Measurements from ENCODE around the gene FRYL. TPM values are rescaled to one million over a fixed set of nuclear protein-coding genes. Genes with fewer than 3 reads are reported as not detected.
A peak's percentile ranks its signal among the peaks of the same experiment; 100 is the strongest.

FRYL gene
- polyA plus RNA-seq, 4 donors: 17.0 to 78.4 (median 21.4) TPM

DNA sequence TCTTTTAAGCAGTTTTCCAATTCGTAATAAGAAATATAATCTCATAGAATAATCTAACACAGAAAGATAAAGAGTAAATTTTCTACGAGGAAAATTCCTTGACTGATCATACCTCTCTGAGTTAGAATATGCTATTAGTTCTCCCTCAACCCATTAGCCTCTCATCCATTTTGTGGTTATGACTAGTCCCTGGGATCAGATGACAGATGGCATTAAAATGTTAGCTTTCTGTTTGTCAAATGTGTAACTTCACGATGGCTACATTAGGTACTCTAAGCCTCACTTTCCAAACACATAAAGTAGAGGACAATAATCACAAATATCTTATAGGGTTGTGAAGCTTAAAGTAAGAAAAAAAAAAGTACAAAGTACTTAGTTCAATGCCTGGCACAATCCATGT, 177.9 kb downstream of the FRYL start:
- whole genome bisulfite sequencing, 3 donors: 35 to 67% (median 62%) methylated on average over 3 of the region's 3 CpGs
- Histone ChIP-seq H3K4me1 (ENCODE audit: control insufficient read depth in 3 of 3, insufficient read depth in 2 of 3, low read depth in 1 of 3, low read length in 2 of 3) (peaks cover 5 to 27% (median 8%) of the 10 kb centered on the region in 3 donors), H3K9me3 (ENCODE audit: control insufficient read depth in 2 of 2, insufficient read depth in 1 of 2, low read depth in 1 of 2, low read length in 1 of 2) (no peaks in the 10 kb centered on the region), H3K27me3 (ENCODE audit: control insufficient read depth in 3 of 3, insufficient read depth in 3 of 3, low read length in 3 of 3) (no peaks in the 10 kb centered on the region), H3K4me3 (ENCODE audit: low read depth in 1 of 3, low read length in 3 of 3) (no peak overlapping the region), H3K27ac (ENCODE audit: low read depth in 1 of 3, low read length in 2 of 3) (peak overlapping the region in 1 of 3 donors; percentile 68), H3K36me3 (ENCODE audit: control insufficient read depth in 3 of 3, insufficient read depth in 2 of 3, low read depth in 1 of 3, low read length in 3 of 3) (peaks cover 3 to 8% (median 4%) of the 10 kb centered on the region in 3 donors)
- no peak for FAIRE-seq
- DNase-seq: no peak

- no peak for DNase-seq
- H3K36me3 ChIP-seq (ENCODE audit: control insufficient read depth in 3 of 3, insufficient read depth in 2 of 3, low read depth in 1 of 3, low read length in 3 of 3): peaks cover 4 to 9% (median 7%) of the 10 kb centered on the region in 3 donors
- no peaks in the 10 kb centered on the region for H3K27me3 ChIP-seq (ENCODE audit: control insufficient read depth in 3 of 3, insufficient read depth in 3 of 3, low read length in 3 of 3)
- 91 to 94% (median 92%) methylated on average over 4 of the region's 4 CpGs for WGBS, 3 donors
- peaks cover 0 to 3% (median 0%) of the 10 kb centered on the region in 3 donors for H3K4me1 ChIP-seq (ENCODE audit: control insufficient read depth in 3 of 3, insufficient read depth in 2 of 3, low read depth in 1 of 3, low read length in 2 of 3)
- H3K27ac ChIP-seq (ENCODE audit: low read depth in 1 of 3, low read length in 2 of 3): no peak overlapping the region
- no peak overlapping the region for H3K4me3 ChIP-seq (ENCODE audit: low read depth in 1 of 3, low read length in 3 of 3)
- no peak for FAIRE-seq
- no peaks in the 10 kb centered on the region for H3K9me3 ChIP-seq (ENCODE audit: control insufficient read depth in 2 of 2, insufficient read depth in 1 of 2, low read depth in 1 of 2, low read length in 1 of 2)
These were observed 183.7 kb downstream of the FRYL start for GRCh38 chr4:48596336-48596735.

GRCh38 chr4:48594180-48594579, 185.9 kb downstream of the FRYL start:
- FAIRE-seq (no peak), DNase-seq (no peak)
- Histone ChIP-seq H3K36me3 (ENCODE audit: control insufficient read depth in 3 of 3, insufficient read depth in 2 of 3, low read depth in 1 of 3, low read length in 3 of 3) (peaks cover 0 to 12% (median 8%) of the 10 kb centered on the region in 3 donors), H3K4me1 (ENCODE audit: control insufficient read depth in 3 of 3, insufficient read depth in 2 of 3, low read depth in 1 of 3, low read length in 2 of 3) (no peaks in the 10 kb centered on the region), H3K9me3 (ENCODE audit: control insufficient read depth in 2 of 2, insufficient read depth in 1 of 2, low read depth in 1 of 2, low read length in 1 of 2) (no peaks in the 10 kb centered on the region), H3K4me3 (ENCODE audit: low read depth in 1 of 3, low read length in 3 of 3) (no peak overlapping the region), H3K27me3 (ENCODE audit: control insufficient read depth in 3 of 3, insufficient read depth in 3 of 3, low read length in 3 of 3) (no peaks in the 10 kb centered on the region), H3K27ac (ENCODE audit: low read depth in 1 of 3, low read length in 2 of 3) (no peak overlapping the region)
- WGBS, 3 donors: 27 to 45% (median 45%) methylated on average over 1 of the region's 1 CpG

DNA sequence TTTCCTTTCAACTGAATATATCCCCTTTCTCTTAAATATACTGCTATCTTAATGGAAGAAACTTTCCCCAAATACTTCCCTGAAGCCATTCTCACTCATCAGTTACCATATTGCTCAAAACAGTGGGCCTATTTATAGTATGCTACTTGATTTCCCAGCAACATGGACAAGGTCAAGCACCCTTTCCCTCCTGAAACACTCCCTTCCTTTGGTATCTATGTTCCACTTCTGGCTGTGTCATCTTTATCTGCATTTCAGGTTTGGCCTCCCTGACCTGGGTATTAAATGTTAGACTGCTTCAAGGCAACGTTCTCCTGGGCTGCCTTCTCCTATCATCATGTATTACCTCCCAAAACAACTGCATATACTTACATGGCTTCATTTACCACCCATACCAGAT, 188.7 kb downstream of the FRYL start:
- no peak for DNase-seq
- Histone ChIP-seq H3K27ac (ENCODE audit: low read depth in 1 of 3, low read length in 2 of 3) (no peak overlapping the region), H3K9me3 (ENCODE audit: control insufficient read depth in 2 of 2, insufficient read depth in 1 of 2, low read depth in 1 of 2, low read length in 1 of 2) (no peaks in the 10 kb centered on the region), H3K36me3 (ENCODE audit: control insufficient read depth in 3 of 3, insufficient read depth in 2 of 3, low read depth in 1 of 3, low read length in 3 of 3) (peaks cover 0 to 14% (median 11%) of the 10 kb centered on the region in 3 donors), H3K4me1 (ENCODE audit: control insufficient read depth in 3 of 3, insufficient read depth in 2 of 3, low read depth in 1 of 3, low read length in 2 of 3) (no peaks in the 10 kb centered on the region), H3K4me3 (ENCODE audit: low read depth in 1 of 3, low read length in 3 of 3) (no peak overlapping the region), H3K27me3 (ENCODE audit: control insufficient read depth in 3 of 3, insufficient read depth in 3 of 3, low read length in 3 of 3) (no peaks in the 10 kb centered on the region)
- 79 to 95% (median 84%) methylated on average over 1 of the region's 1 CpG for WGBS, 3 donors
- FAIRE-seq: no peak

GRCh38 chr4:48590884-48591283, 189.2 kb downstream of the FRYL start:
- no peaks in the 10 kb centered on the region for H3K4me1 ChIP-seq (ENCODE audit: control insufficient read depth in 3 of 3, insufficient read depth in 2 of 3, low read depth in 1 of 3, low read length in 2 of 3)

DNA sequence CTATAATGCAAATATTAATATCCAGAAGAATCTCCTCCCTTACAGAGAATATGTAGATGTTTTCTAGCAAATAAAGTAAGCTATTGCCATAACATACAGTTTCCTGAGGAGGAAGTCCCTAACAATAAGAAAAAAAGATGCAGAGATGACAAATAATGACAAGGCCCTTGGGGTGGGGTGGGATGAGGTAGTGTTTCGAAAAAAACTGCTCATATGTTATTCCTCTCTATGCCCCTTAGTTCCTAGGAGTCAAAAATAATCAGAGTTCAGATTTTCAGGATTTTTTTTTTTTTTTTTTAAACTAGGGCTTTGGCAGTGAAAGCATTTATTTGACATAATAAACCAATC, 191.0 kb downstream of the FRYL start:
- Histone ChIP-seq H3K27ac (ENCODE audit: low read depth in 1 of 3, low read length in 2 of 3) (no peak overlapping the region), H3K27me3 (ENCODE audit: control insufficient read depth in 3 of 3, insufficient read depth in 3 of 3, low read length in 3 of 3) (no peaks in the 10 kb centered on the region), H3K4me3 (ENCODE audit: low read depth in 1 of 3, low read length in 3 of 3) (no peak overlapping the region), H3K4me1 (ENCODE audit: control insufficient read depth in 3 of 3, insufficient read depth in 2 of 3, low read depth in 1 of 3, low read length in 2 of 3) (no peaks in the 10 kb centered on the region), H3K9me3 (ENCODE audit: control insufficient read depth in 2 of 2, insufficient read depth in 1 of 2, low read depth in 1 of 2, low read length in 1 of 2) (no peaks in the 10 kb centered on the region), H3K36me3 (ENCODE audit: control insufficient read depth in 3 of 3, insufficient read depth in 2 of 3, low read depth in 1 of 3, low read length in 3 of 3) (peaks cover 2 to 17% (median 11%) of the 10 kb centered on the region in 3 donors)
- FAIRE-seq (no peak), DNase-seq (no peak)
- WGBS, 3 donors: 82 to 93% (median 90%) methylated on average over 1 of the region's 1 CpG

More at GRCh38 chr4:48590884-48591283, 189.2 kb downstream of the FRYL start:
- Histone ChIP-seq H3K4me3 (ENCODE audit: low read depth in 1 of 3, low read length in 3 of 3) (no peak overlapping the region), H3K36me3 (ENCODE audit: control insufficient read depth in 3 of 3, insufficient read depth in 2 of 3, low read depth in 1 of 3, low read length in 3 of 3) (peaks cover 0 to 16% (median 11%) of the 10 kb centered on the region in 3 donors), H3K9me3 (ENCODE audit: control insufficient read depth in 2 of 2, insufficient read depth in 1 of 2, low read depth in 1 of 2, low read length in 1 of 2) (no peaks in the 10 kb centered on the region), H3K27me3 (ENCODE audit: control insufficient read depth in 3 of 3, insufficient read depth in 3 of 3, low read length in 3 of 3) (no peaks in the 10 kb centered on the region), H3K27ac (ENCODE audit: low read depth in 1 of 3, low read length in 2 of 3) (no peak overlapping the region)
- FAIRE-seq (no peak), DNase-seq (no peak)
- 78 to 86% (median 82%) methylated on average over 2 of the region's 2 CpGs for WGBS, 3 donors

GRCh38 chr4:48588230-48589097, 191.6 kb downstream of the FRYL start:
- Histone ChIP-seq H3K27ac (ENCODE audit: low read depth in 1 of 3, low read length in 2 of 3) (no peak overlapping the region), H3K27me3 (ENCODE audit: control insufficient read depth in 3 of 3, insufficient read depth in 3 of 3, low read length in 3 of 3) (no peaks in the 10 kb centered on the region), H3K4me3 (ENCODE audit: low read depth in 1 of 3, low read length in 3 of 3) (no peak overlapping the region), H3K9me3 (ENCODE audit: control insufficient read depth in 2 of 2, insufficient read depth in 1 of 2, low read depth in 1 of 2, low read length in 1 of 2) (no peaks in the 10 kb centered on the region), H3K4me1 (ENCODE audit: control insufficient read depth in 3 of 3, insufficient read depth in 2 of 3, low read depth in 1 of 3, low read length in 2 of 3) (no peaks in the 10 kb centered on the region), H3K36me3 (ENCODE audit: control insufficient read depth in 3 of 3, insufficient read depth in 2 of 3, low read depth in 1 of 3, low read length in 3 of 3) (peaks cover 2 to 17% (median 14%) of the 10 kb centered on the region in 3 donors)
- DNase-seq (no peak), FAIRE-seq (no peak)
- 58 to 84% (median 61%) methylated on average over 3 of the region's 3 CpGs for WGBS, 3 donors

GRCh38 chr4:48585401-48585800, 194.7 kb downstream of the FRYL start:
- H3K4me1 ChIP-seq (ENCODE audit: control insufficient read depth in 3 of 3, insufficient read depth in 2 of 3, low read depth in 1 of 3, low read length in 2 of 3): no peaks in the 10 kb centered on the region
- H3K27me3 ChIP-seq (ENCODE audit: control insufficient read depth in 3 of 3, insufficient read depth in 3 of 3, low read length in 3 of 3): no peaks in the 10 kb centered on the region
- H3K4me3 ChIP-seq (ENCODE audit: low read depth in 1 of 3, low read length in 3 of 3): no peak overlapping the region
- no peak for FAIRE-seq
- no peaks in the 10 kb centered on the region for H3K9me3 ChIP-seq (ENCODE audit: control insufficient read depth in 2 of 2, insufficient read depth in 1 of 2, low read depth in 1 of 2, low read length in 1 of 2)
- no peak overlapping the region for H3K27ac ChIP-seq (ENCODE audit: low read depth in 1 of 3, low read length in 2 of 3)
- H3K36me3 ChIP-seq (ENCODE audit: control insufficient read depth in 3 of 3, insufficient read depth in 2 of 3, low read depth in 1 of 3, low read length in 3 of 3): peaks cover 2 to 23% (median 15%) of the 10 kb centered on the region in 3 donors
- DNase-seq: no peak
- 96 to 97% (median 97%) methylated on average over 2 of the region's 2 CpGs for WGBS, 3 donors

Measured in small intestine (tissue), 7 donors.